ENCODE results near the gene CYB561A3. TPM values are rescaled to one million over a fixed set of nuclear protein-coding genes. Genes with fewer than 3 reads are reported as not detected.

CYB561A3 gene
- total RNA-seq, 1 donor from 2014 or later: 14.6 TPM

DNA sequence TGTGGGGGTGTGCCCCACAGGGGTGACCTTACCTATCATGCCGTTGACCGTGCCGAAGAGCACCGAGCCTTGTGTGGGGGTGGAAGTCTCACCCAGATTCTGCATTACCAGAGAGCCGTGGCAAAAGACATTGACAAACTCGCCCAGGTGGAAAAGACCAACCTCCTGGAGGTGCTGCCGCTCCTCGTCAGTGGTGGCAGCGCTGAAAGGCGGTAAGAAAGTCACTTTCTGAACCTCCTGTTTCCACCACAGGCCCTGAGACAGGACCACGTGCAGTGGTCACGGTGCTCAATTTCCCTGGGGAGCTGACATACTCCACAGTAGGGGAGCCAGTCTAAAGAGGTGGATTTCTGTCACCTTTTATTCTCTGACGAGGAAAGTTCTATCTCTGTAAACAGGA lies 59.1 kb downstream of the CYB561A3 start:
- ATAC-seq (no peak), DNase-seq (ENCODE audit: missing footprints) (no peak)
- intact Hi-C loops (cut with DNase I): no loop called here

Other genes starting within 250 kb of the CYB561A3 start
- 16.5 TPM for gene VPS37C, start 200.5 kb downstream of the CYB561A3 start, total RNA-seq
- gene PGA3, start 158.4 kb downstream of the CYB561A3 start, total RNA-seq: 1.2 TPM
- not detected for gene PGA4, start 139.5 kb downstream of the CYB561A3 start, total RNA-seq
- gene PGA5, start 120.7 kb downstream of the CYB561A3 start, total RNA-seq: 0.95 TPM
- gene VWCE, start 66.6 kb downstream of the CYB561A3 start, total RNA-seq: 1.0 TPM
- 113 TPM for gene DDB1, start 28.8 kb downstream of the CYB561A3 start, total RNA-seq
- gene TKFC, start 28.7 kb downstream of the CYB561A3 start, total RNA-seq: 12.3 TPM
- 18.0 TPM for gene TMEM138, start 492 bp upstream of the CYB561A3 start, total RNA-seq
- 4.6 TPM for gene TMEM216, start 30.7 kb upstream of the CYB561A3 start, total RNA-seq
- gene CPSF7, start 68.1 kb upstream of the CYB561A3 start, total RNA-seq: 36.5 TPM
- 36.8 TPM for gene SDHAF2, start 68.2 kb upstream of the CYB561A3 start, total RNA-seq
- 0.60 TPM for gene LRRC10B, start 146.9 kb upstream of the CYB561A3 start, total RNA-seq
- gene SYT7, start 219.2 kb upstream of the CYB561A3 start, total RNA-seq: 28.2 TPM